ENCODE measurements around the gene CDR2. TPM values are rescaled to one million over a fixed set of nuclear protein-coding genes. Genes with fewer than 3 reads are reported as not detected.

CDR2 gene
- total RNA-seq, 1 experiment from 2014 or later = 172 TPM

DNA sequence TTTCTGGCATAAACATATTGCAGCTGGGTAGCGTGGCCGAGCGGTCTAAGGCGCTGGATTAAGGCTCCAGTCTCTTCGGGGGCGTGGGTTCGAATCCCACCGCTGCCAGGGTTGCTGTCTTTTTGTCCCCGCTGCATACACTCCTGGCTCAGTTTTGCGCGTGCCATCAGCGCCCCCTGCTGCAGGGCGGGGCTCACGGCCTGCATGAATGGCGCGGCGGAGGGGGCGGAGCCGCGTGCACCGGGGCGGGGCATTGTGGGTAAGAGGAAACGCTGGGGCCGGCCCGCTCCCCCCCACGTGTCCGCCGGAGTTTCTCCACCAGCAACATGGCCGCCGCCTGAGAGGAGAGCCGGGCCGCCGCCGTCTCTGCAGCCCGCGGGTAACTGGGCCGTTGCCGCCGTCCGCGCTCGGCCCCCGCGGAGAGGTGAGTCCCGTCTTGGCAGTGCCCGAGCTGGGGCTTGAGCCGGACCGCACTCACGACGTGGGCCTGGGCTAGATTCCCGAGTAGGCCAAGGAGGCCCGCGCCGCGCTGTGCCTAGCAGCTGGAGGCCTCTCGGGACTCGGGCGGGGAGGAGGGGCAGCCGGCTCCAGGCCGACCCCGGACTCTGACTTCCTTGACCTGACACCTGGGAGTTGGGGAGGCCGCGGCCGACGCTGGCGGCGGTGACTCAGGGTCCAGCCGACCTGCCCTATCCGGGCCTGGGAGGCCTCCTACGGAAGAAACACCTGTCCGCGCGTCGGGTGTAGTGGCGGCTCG is 77.1 kb downstream of the CDR2 start, which contains the start of gene POLR3E:
Gene POLR3E, plus strand, starts transcription at position 296 of the 757 bp plus-strand sequence. CDS start 5,560 bp downstream, outside the sequence.
- DNase-seq (ENCODE audit: low read depth) = peak; percentile 99
- in situ Hi-C loops (cut with HindIII; ENCODE audit: low pct_unique_long_range_greater_than_20kb, low sequenced_read_pairs) = no loop called here

DNA sequence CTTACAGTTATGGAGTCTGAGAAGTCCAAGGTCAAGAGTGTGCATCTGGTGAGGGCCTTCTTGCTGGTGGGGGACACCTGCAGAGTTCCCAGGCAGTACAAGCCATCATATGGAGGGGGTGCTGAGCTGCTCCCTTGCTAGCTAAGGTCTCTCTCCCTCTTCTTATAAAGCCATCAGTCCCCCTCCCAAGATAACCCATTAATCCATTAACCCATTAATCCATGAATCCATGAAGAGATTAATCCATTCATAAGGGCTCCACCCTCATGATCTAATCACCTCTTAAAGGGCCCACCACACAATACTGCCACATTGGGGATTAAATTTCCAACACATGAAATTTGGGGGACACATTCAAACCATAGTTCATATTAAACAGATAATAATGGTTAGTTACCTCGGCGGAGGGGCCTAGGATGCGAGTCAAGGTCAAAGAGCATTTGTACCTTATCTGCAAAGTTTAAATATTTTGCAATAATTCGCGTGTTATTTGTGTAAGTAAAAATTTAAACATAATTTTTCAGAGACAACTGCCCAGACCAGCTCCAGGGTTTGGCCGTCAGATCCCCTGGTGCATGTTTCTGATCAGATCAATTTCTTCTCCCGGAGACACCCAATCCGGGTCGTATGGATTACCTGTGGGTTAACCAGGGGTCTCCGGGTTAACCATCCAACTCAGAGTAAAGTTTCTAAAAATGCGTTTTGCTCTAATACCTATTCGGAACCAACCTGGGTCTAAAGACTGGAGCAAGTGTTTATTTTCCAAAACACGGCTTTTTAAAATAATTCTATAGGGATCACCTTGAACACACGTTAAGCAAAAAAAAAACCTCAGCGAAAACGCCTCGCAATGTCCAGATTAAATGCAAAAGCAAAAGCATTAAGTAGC is 78.0 kb downstream of the CDR2 start:
- in situ Hi-C loops (cut with HindIII; ENCODE audit: low pct_unique_long_range_greater_than_20kb, low sequenced_read_pairs) = no loop called here
- peak; percentile 41 for DNase-seq (ENCODE audit: low read depth)

Other genes starting within 250 kb of the CDR2 start
- not detected in 2 replicates for gene SDR42E2, start 212.1 kb downstream of the CDR2 start, total RNA-seq (2014; rRNA removed; shearing (Covaris generic); ENCODE audit: low replicate concordance)
- gene EEF2K, start 168.3 kb downstream of the CDR2 start, total RNA-seq (2014; rRNA removed; shearing (Covaris generic); ENCODE audit: low replicate concordance) = 16.2 and 20.1 TPM in 2 replicates
- gene POLR3E, start 77.2 kb downstream of the CDR2 start, total RNA-seq (2014; rRNA removed; shearing (Covaris generic); ENCODE audit: low replicate concordance) = 30.4 and 47.5 TPM in 2 replicates
- 19.7 and 21.0 TPM in 2 replicates for gene NPIPB5, start 136.3 kb upstream of the CDR2 start, total RNA-seq (2014; rRNA removed; shearing (Covaris generic); ENCODE audit: low replicate concordance)

Measured in Caki2 (cell line).